GM10266 (cell line): Measurements from ENCODE around the gene SELENOO.

ENCODE experiments used
- DNase-seq: peaks from one replicate; pipeline ENCODE4 v3.0.0; 2012; ENCODE audit errors: extremely low spot score
- TF ChIP-seq, protein P1 (sequence below): IDR thresholded peaks from 2 replicates; pipeline ENCODE4 v1.5.1; 2012; ENCODE audit warnings: mild to moderate bottlenecking, low read depth; ENCODE audit not compliant: control insufficient read depth, insufficient read depth; ENCODE audit errors: missing control alignments

The SELENOO gene

DNA sequence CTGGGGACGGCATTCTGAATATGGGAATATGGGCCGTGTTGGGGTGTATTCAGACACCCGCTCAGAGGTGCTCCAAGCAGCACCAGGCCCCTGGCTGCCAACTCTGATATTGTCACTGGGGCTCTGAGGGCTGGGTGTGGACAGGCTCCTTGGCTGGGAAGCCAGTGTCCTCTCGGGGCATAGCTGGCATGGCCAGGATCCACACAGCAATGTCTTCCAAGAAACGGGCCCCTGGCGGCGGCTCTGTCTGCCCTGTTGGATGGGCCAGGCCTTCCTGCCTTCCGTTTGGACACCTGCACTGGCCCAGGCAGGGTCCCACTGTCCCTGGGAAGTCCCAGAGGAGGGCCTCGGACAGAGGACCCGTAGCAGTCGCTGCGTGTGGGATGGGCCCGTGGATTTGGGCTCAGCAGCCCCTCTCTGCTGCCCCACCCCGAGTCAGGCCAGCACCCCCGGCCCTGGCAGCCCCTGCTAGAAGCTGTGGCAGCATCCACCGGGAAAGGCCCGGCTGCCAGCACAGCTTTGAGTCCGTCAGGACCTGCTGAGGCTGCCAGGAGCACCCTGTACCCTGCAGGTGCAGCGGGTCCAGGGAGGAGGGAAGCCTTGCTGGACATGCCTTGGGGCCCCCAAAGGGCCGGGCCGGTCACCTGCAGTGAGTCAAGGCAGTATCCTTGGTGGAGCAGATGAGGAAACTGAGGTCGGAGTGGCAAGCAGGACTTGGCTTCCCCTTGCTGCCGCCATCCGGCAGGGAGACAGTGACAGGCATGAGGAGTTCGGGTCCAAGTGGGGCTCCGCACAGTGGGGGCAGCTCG is 26.2 kb upstream of the SELENOO start:
- TF ChIP-seq, protein P1, sequence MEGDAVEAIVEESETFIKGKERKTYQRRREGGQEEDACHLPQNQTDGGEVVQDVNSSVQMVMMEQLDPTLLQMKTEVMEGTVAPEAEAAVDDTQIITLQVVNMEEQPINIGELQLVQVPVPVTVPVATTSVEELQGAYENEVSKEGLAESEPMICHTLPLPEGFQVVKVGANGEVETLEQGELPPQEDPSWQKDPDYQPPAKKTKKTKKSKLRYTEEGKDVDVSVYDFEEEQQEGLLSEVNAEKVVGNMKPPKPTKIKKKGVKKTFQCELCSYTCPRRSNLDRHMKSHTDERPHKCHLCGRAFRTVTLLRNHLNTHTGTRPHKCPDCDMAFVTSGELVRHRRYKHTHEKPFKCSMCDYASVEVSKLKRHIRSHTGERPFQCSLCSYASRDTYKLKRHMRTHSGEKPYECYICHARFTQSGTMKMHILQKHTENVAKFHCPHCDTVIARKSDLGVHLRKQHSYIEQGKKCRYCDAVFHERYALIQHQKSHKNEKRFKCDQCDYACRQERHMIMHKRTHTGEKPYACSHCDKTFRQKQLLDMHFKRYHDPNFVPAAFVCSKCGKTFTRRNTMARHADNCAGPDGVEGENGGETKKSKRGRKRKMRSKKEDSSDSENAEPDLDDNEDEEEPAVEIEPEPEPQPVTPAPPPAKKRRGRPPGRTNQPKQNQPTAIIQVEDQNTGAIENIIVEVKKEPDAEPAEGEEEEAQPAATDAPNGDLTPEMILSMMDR: no peak
- no peak for DNase-seq

DNA sequence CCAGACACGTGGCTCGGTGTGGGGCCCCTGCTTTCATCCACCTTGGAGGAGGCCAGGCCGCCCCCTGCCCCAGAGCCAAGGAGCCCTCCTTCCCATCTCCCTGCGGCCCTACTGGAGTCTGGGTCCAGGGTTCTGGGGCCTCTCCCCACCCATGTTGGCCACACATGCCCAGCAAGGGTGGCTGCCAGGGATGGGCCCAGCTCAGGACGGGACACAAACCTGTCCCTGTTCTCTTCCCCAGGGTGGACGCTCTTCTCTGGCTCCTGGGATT is 25.7 kb upstream of the SELENOO start:
- TF ChIP-seq, protein P1: no peak
- no peak for DNase-seq

DNA sequence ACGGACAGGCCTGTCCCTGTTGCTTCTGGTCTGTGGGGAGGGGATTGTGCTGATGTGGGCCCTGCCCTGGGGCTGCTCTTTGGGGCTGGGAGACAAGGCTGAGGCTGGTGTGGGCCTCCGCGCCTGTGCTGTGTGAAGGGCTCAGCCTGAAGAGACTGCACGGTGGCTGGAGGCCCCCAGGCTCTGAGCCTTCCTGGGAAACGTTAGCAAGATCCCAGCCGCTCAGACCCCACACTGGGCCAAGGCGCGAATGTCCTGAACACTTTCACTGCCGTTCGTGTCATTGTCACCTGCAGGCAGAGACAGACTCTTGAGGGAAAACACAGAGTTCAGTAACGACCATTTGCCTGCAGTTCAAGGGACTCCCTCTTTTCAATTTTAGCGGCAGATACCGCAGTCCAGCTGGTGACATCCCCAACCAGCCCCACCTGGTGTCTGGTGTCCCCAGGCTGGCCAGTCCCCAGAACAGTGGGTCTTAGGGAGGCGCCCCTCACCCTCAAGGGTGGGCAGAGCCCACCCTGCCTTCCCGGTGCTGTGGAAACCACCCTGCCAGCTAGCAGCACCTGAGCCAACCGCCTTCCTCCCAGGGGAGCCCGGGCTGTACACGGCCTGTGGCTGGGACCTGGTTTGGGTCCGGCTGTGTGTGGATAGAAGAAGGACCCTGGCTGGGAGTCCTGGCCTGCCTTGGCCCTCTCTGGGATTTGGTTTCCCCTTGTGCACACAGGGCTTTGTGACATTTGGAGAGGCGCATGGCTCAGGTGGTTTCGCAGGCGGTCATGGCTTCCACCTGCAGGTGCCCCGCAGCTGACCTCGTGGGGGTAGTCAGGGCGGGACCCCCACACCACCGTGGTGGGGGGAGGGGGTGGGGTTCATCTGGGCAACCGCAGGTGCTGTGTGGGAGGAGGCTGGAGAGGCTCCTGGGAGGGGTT is 24.6 kb upstream of the SELENOO start:
- TF ChIP-seq, protein P1: no peak
- DNase-seq: no peak

DNA sequence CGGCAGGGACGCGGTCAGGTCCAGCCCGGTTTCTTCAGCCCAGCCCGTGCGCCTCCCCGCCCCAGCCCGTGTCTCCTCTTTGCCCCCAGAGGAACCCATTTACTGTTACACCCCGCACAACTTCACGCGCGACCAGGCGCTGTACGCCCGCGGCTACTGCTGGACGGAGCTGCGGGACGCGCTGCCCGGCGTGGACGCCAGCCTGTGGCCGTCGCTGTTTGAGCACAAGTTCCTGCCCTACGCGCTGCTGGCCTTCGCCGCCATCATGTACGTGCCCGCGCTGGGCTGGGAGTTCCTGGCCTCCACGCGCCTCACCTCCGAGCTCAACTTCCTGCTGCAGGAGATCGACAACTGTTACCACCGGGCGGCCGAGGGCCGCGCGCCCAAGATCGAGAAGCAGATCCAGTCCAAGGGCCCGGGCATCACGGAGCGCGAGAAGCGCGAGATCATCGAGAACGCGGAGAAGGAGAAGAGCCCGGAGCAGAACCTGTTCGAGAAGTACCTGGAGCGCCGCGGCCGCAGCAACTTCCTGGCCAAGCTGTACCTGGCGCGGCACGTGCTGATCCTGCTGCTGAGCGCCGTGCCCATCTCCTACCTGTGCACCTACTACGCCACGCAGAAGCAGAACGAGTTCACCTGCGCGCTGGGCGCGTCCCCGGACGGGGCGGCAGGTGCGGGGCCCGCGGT is 23.8 kb upstream of the SELENOO start:
- DNase-seq: no peak
- TF ChIP-seq, protein P1: no peak

DNA sequence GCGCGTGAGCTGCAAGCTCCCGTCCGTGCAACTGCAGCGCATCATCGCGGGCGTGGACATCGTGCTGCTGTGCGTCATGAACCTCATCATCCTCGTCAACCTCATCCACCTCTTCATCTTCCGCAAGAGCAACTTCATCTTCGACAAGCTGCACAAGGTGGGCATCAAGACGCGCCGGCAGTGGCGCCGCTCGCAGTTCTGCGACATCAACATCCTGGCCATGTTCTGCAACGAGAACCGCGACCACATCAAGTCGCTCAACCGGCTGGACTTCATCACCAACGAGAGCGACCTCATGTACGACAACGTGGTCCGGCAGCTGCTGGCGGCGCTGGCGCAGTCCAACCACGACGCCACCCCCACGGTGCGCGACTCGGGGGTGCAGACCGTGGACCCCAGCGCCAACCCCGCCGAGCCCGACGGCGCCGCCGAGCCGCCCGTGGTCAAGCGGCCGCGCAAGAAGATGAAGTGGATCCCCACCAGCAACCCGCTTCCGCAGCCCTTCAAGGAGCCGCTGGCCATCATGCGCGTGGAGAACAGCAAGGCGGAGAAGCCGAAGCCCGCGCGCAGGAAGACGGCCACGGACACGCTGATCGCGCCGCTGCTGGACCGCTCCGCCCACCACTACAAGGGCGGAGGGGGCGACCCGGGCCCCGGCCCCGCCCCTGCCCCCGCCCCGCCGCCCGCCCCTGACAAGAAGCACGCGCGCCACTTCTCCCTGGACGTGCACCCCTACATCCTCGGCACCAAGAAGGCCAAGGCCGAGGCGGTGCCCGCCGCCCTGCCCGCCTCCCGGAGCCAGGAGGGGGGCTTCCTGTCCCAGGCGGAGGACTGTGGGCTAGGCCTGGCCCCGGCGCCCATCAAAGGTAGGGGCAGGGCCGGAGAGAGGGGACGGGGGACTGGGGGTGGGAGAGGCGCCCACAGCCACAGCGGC is 23.0 kb upstream of the SELENOO start:
- no peak for DNase-seq
- TF ChIP-seq, protein P1: no peak

DNA sequence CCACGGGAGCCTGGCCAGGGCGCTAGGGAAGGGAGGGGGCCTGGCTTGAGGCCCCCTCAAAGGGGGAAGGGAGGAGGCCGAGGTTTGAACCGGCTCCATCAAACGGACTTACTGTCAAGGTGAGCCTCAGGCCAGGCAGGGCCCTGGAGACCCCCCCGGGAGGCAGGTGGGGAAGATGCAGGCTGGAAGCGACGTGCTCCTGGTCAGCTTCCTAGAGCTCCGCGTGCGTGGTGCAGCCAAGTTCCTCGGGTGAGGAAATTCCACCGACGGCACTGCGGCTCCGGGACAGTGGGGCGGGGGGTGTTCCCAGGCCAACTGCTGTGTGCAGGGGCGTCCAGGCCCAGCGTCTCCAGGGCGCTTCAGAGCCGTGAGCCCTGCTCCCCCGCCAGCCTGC is 22.3 kb upstream of the SELENOO start:
- TF ChIP-seq, protein P1: no peak
- DNase-seq: no peak
